ENCODE measurements around the gene ERI3.

ERI3 gene

DNA sequence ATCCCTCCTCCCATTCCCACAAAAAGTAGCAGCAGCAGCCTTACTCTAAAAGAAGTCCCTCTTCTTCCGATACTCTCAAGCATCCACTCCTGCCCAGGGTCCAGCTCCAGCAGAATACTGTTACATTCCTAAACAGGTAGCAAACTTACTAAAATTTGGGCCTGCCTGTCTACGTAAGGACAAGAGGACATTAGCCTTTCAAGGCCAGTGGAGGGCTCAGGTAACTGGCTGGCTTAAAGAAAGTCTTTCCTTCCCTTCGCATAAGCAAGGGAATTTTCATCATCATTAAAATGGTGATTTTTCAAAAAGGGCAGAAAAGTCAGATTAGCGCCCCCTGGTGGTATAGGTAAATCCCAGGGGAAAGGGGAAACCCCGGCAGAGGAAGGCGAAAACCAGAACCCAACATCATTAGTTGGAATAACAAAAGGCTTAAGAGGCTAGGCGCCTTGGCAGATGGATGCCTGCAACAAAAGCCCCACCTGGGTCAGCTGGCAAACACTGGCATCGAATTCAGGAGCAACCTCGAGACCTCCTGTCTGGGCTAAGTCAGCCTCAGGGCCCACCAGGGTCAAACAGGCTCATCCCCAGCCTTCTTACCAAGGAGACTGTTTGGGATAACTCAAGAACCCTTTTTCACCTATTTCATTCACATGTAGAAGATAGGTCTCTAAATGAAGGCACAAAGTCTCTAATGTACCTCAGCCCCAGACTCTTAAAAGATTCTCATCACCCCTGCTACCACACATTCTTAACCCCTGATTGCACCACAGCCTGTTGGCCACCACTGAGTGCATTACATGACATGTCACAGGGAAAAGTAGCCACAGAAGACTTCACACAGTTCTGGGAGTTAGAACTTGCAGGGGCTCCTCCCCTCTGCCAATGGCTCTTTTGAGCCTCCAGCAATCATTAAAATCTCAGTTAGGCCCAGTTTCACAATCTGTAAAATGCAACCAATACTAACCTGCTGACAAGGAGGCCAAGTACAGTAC, 36.7 kb downstream of the ERI3 start:
- DNase-seq (ENCODE audit: low read depth in 2 of 3, low spot score in 2 of 3) = peak in 1 of 3 experiments; percentile 13

DNA sequence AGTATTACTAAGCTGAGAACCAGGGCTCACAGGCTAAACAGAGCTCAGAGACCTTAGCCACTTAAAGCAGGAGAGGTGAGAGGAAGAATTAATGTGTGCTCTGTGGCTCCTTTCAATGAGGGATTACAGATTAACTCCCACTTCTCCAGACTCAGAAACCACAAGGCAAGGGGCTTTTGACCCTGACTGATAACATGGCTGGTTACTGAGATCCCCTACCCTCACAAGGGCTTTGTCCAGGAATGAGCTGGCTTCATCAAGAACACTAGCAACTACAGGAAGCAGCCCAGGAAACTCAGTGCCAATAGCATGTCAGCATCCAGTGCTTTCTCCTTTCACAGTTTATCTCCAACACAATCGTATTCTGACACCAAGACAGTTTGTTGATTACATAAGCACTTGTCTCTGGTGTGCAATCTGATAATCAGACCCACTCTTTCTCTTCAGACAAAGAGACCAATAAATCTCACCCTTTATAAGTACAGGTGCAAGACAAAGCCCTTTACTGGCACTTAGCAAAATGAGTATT, 38.8 kb downstream of the ERI3 start:
- no peak for DNase-seq (ENCODE audit: low read depth in 2 of 3, low spot score in 2 of 3)

DNA sequence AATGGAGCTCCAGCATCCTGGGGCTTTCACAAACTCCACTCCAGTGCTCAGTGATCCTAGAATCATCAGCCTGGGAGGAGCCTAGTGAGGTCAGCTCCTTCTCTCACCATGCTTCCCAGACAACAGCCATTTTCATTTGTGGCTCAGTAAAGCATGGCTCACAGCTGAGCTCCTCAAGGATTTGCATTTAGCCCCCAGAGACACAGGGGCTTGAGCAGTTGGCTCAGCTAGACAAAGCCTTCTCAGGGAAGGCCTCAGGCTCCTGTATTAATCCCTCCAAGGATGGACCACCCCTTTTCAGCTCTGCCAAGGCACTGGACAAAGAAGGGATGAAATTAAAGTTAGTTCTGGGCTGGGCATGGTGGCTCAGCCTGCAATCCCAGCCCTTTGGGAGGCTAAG, 39.5 kb downstream of the ERI3 start:
- no peak for DNase-seq (ENCODE audit: low read depth in 2 of 3, low spot score in 2 of 3)

DNA sequence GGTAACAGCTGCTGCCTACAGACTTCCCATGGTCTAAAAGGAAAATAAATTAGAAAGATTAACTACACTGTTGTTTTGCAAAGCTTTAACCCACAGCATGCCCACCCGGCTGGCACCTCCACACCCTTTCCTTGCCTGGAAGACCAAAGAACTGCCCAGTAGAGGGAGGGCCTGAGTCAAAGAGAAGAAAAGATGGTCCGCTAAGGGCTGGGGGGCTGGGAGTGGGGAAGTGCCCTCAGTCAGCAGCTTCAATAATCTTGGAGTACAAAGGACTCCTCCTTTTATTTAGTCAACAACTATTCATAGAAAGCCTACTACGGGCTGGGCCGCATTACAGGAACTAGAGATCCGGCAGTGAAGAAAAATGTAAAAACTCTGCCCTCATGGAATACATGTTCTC, 40.6 kb downstream of the ERI3 start:
- DNase-seq (ENCODE audit: low read depth in 2 of 3, low spot score in 2 of 3) = no peak

DNA sequence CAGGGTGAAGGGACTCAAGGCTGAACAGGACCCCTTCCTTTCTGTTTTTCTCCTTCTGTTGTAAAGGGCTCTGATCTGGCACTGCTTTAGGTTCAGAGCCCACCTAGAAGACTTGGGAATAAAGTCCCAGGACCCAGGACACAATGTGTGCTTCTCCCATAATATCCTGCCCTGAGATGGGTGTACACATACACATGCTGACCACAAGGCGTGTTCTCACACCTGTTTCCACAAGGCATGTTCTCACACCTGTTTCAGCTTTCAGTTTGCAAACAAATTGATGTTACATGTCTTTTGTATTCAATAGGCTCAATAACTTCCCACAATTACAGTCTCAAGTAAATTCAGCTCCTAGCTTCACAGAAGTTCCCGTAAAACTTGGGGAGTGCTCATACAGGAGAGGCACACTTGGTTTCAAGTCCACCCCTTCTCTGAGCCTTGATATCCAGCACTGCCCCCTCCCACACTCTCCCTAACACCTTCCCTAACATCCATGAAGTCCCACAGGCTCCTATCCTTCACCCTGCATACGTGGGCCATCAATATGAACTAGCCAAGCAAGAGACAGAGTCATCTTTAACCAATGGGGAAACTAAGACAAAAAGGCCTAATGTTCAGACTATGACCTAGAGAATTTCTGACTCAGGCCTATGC, 41.7 kb downstream of the ERI3 start:
- DNase-seq (ENCODE audit: low read depth in 2 of 3, low spot score in 2 of 3) = no peak

DNA sequence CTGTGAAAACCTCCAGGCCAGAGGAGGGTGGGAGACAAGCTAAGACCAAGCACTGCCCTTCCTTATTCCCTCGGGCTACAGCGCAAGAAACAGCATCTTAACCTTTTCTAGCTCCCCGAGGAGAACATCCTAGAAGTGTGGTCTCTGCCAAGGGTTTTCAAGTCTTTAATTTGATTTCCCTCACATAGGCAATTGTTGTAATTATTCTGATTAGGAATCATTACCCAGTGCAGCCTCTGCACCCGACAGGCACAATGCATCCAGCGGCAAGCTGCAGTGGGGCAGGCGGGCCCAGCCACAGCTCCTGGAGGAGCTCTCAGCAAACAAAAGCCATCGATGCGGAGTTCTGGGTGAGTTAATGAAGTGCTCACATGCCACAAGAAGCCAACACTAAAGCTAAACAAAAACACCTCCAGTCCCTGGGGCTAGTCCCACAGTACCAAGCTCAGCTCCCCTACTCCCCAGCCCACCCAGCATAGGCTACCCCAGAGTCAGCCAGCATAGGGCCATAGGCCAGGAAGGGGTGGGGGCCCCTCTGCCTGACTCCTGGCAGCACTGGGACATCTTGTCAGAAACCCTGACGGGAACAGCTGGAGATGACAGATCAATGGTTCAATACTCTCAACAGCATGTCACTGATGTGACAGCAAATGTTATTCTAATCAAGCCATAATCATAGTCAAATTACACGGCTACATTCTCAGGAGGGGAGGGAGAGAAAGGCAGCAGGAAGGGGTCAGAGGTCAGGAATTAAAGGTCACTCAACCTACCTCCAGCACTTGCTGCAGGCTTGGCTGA, 42.5 kb downstream of the ERI3 start:
- no peak for DNase-seq (ENCODE audit: low read depth in 2 of 3, low spot score in 2 of 3)

DNA sequence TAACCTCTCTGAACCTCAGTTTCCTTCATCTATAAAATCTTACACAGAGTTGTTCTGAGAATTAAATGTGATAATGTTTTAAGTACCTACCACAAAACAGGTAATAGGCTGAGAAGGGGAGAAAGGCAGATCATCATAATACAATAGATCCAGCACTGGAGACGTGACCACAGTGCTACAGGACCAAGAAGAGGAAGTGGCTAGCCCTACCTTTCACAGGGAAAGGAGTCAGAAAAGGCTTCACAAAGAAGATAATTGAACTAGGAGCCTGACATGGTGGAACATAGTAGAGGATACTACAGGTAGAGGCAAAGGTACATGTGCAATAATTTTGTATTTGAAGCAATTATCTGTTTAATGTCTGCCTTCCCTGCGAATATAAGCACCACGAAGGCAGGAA, 45.1 kb downstream of the ERI3 start:
- DNase-seq (ENCODE audit: low read depth in 2 of 3, low spot score in 2 of 3) = no peak

DNA sequence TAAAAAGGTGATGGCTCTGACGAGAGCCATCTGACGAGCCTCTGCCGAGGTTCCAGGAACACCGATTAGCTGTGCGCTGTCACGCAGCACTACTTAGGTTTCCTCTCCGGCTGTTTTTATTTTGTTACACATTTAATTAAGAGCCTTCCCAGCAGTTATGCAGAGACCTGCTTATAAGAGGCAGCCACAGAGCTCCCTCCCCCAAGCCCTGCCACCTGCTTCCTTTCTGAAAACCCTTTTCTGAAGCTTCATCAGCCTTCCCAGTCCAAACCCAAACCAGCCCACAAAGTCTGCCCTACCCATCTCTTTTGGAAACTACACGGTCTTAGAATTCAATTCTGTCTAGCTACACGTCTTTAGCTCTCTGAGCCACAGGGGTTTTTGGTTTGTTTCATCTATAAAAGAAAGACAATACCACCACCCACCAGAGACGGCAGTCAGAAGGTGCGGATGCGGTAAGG, 49.1 kb downstream of the ERI3 start:
- DNase-seq (ENCODE audit: low read depth in 2 of 3, low spot score in 2 of 3) = no peak

DNA sequence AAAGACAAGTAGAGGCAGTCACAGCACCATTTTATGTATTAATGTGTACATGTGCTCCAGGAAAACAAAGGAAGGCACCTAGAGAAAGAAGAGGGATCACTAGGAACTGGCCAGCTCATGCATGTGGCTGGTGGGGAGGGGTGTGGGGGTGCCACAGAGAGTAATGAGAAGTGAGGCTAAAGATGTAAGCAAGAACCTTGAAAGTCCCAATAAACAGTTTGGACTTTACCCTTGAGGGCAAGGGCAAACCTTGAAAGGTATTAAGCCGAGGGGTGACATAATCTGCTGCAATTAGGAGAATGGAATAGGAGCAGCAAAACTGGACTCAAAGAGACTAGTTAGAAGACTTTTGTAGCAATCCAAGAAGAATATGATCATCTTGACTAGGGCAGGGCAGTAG, 51.5 kb downstream of the ERI3 start:
- no peak for DNase-seq (ENCODE audit: low read depth in 2 of 3, low spot score in 2 of 3)

DNA sequence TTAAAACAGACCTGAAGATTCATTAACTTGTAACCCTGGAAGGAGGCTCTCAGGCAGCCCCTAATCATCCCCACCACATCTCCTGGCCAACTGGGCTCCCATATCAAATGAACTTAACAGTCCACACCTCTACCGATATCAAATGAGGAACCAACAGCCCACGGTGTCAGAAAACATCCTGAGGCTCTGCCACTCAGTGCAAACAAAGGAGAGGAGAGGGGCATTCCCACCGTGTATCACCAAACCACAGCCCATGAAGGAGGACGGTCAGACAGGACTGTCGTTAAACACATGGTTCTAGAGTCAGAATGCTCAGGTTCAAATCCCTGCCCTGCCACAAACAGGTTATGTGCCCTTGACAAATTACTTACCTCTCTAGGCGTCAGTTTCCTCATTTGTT, 52.5 kb downstream of the ERI3 start:
- no peak for DNase-seq (ENCODE audit: low read depth in 2 of 3, low spot score in 2 of 3)

DNA sequence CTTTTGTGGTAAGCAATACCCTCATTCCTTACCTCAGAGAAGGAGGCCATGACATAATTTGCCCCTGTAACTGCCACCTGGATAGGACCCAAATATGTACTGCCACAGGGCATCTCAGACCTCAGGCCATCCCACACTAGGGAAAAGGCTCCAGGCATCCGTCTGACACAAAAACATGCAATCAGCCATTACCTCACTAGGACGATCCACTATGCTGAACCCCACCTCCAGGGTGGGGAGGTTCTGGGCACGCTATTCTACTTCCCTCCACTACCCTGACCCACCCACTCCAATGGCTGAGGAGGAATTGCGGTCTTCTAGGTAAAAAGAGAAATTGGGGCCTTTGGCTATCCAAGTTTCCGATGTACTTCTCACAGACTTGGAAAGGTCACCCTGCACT, 53.6 kb downstream of the ERI3 start:
- no peak for DNase-seq (ENCODE audit: low read depth in 2 of 3, low spot score in 2 of 3)

DNA sequence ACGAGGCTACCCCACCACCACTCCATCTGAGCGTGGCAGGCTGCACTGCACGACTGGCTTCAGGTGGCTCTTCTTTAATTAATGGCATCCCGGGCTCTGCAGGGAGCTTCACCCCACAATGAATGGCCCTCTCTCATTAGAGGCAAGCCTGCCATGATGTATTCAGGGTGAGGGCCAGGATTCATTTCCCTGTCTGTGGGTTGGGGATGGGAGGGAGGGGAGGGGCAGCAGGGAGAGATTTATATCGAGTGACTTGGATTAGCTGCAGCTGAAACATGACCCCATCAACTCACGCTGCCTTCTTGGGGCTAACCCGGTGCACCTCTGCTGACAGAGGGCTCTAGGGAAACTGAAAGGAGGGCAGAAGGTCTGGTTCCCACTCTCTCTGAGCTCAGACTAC, 54.2 kb downstream of the ERI3 start:
- DNase-seq (ENCODE audit: low read depth in 2 of 3, low spot score in 2 of 3) = no peak

DNA sequence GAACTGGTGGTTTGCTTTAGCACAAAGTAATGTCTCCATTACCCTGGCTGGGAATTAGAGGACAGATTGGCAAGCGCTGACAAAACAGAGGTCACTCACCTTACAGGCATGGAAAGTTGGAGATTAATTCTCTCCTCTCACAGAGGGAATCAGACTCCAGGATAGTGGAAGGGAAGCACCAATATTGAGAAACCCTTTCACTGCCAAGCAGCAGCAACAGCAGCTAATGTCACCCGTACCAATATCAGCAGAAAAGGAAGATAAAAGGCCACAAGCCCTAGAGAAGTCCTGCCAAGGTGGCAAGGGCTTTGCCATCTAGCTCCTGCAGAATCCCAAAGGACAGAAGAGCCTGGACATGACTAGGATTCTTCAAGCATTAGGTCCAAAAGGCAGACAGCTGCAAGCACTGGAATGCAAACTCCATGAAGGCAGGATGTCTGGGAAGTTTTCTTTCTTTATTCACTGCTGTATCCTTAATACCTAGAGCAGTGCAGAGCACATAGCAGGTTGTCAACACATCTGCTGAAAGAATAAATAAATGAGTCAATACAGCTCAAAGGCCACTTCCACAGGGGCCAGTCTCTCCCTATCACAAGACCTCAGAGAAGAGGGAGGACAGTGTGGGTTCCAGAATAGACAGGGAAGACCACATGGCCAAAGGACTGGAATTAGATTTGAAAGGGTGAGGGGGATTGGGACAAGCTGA, 57.2 kb downstream of the ERI3 start:
- DNase-seq (ENCODE audit: low read depth in 2 of 3, low spot score in 2 of 3) = no peak

DNA sequence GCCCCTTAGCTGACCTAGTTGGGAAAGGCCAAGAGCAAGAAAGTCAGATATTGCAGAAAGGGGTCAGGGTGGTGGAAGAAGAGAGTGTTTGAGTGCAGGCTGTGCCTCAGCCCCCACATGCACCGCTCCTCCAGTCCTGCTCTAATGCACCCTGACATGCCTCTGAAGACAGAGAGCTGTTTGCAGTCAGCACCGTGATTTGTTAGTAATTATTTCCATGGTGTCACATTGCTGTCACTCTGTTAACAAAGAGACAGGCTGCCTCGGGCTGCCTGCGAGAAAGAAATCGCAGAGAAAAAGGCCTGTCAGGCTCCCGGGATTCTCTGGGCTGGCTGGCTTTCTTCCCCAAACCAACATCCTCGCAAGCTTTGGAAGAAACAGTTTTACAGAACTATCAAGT, 58.3 kb downstream of the ERI3 start:
- no peak for DNase-seq (ENCODE audit: low read depth in 2 of 3, low spot score in 2 of 3)

DNA sequence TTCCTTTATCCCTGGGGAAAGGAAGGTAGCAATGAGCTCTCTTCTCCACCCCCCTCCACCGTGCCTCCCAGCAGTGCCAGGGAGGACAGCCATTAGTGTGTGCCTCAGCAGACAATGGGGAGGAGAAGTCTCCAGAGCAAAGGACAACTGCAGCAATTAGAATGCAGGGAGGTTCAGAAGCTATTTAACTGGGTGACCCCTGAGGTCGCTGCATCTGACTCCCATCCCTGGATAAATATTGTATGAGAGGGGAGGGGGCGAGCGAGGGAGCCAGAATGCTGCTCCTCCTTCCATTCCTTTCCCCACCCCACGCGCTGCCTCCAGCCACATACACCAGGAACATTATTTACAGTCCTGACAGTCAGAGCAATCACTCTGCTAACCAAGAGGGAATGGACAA, 59.0 kb downstream of the ERI3 start:
- no peak for DNase-seq (ENCODE audit: low read depth in 2 of 3, low spot score in 2 of 3)

DNA sequence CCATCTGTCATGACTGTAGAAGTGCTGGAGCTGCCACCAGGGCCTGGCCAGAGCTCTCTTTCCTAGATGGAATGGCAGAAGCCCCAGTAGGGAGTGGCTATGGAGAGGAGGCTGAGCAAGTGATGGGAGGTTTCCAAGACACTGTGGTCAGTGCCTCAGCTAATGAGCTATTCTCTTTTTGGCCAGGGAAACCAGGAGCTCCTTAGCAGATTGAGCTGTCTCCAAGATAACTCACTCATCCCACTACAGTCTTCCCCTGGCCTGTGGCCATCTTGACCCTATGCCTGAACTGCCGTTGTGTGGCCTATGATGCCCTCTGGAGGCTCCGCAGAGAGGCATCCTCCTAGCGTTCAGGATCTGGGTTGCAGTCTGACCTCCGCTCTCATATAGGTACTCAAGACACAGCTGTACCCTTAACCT, 60.5 kb downstream of the ERI3 start:
- DNase-seq (ENCODE audit: low read depth in 2 of 3, low spot score in 2 of 3) = no peak

DNA sequence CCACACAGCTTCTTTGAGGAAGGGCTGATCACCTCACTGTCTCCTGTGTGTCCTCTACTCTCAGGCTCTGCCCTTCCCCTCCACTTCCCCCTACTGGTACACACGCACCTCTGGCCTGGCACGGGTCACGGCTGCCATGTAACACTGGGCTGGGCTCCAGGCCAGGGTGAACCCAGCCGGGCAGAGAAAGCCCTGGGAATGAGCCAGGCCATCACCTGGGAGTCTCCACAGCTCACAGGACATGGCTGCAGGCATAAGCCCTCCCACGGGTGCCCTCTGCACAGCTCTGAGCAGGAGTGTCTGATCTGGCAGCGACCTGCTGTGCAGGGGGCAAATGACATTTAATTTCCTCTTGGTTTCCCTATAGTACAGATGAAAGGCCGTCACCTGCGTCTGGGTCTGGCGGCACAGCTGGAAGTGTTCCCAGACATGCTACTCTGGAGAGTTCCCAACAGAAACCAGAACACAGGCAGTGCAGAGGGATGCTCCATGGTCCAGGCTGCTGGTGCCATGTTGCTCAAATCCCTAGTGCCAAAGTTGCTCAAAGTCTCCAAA, 61.2 kb downstream of the ERI3 start:
- no peak for DNase-seq (ENCODE audit: low read depth in 2 of 3, low spot score in 2 of 3)

DNA sequence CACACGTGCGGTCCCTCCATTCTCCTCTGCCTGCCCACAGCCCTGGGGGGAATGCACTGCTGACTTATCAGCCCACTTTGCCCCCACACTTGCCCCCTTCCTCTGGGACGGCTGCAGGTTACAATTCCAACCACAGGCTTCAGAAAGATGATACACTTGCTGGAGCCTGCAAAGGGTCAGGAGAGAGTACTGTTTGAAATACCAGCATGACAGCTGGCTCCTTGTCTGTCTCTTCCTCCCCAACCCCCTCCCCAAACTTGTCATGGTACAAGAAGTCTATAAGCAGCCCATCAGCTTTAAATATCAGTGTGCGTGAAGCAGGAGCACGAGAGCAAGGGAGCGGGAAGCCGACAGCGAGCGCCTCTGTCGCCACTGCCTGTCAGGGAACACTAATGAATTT, 62.4 kb downstream of the ERI3 start:
- no peak for DNase-seq (ENCODE audit: low read depth in 2 of 3, low spot score in 2 of 3)

DNA sequence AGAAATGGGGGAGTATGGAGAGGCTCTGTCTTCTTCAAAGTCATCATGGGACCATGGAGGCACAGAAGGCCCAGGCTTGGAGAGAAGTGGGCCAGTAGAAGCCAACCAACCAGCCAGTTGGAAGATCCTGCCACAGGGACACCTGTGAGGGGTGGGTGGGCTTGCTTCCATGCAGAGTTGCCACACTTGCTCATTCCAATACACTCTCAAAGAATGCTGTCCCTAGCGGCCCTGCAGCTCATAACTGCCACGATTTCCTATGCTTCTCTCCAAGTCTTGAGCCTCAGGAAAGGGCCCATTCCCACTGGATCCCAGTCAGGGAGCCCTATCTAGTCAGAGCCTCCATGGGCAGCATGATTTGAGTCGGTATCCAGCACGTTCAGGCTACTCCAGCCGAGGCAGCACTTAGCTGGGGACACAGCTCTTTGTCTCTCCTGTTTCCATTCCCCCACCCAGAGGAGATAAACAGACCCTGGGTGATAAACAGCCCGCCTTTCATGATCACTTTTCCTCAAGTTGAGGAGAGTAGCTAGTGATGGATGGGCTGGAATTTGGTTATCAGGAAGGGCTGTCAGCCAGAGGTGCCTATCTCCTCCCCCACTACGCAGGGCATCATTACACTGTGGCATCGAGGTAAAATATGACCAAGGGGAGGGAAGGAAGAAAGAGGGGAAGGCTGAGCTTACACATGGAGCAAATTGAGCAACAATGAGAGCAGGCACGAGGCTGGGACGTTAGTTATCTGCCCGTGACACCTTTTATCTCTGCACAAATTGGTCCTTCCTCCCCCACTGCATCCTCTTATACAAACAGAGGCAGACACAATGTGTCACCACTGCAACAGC, 64.6 kb downstream of the ERI3 start:
- no peak for DNase-seq (ENCODE audit: low read depth in 2 of 3, low spot score in 2 of 3)

DNA sequence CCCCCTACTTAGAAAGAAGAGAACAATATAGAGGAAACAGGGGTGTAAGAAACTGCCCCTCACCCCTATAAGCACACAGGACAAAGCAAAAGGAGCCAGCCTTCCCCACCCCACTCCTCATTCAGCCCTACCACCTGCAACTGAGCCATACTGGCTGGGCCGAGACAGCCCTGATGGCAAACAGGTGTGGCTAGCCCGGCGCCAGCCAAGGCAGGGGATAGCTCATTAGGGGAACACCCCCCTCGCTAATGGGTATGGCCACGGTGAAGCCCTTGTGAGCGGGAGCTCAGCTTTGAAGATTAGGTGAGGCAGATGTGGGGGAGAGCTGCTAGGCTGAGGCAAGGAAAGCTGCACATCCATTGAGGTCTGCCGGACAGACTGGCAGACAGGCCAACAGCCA, 65.5 kb downstream of the ERI3 start:
- DNase-seq (ENCODE audit: low read depth in 2 of 3, low spot score in 2 of 3) = no peak
